ENCODE results near the gene SIL1. TPM values are rescaled to one million over a fixed set of nuclear protein-coding genes. Genes with fewer than 3 reads are reported as not detected.

The SIL1 gene
- total and polyA plus RNA-seq, 2 of the 4 experiments (the other 2 are of a cell fraction), result 56.1 to 66.0 TPM

DNA sequence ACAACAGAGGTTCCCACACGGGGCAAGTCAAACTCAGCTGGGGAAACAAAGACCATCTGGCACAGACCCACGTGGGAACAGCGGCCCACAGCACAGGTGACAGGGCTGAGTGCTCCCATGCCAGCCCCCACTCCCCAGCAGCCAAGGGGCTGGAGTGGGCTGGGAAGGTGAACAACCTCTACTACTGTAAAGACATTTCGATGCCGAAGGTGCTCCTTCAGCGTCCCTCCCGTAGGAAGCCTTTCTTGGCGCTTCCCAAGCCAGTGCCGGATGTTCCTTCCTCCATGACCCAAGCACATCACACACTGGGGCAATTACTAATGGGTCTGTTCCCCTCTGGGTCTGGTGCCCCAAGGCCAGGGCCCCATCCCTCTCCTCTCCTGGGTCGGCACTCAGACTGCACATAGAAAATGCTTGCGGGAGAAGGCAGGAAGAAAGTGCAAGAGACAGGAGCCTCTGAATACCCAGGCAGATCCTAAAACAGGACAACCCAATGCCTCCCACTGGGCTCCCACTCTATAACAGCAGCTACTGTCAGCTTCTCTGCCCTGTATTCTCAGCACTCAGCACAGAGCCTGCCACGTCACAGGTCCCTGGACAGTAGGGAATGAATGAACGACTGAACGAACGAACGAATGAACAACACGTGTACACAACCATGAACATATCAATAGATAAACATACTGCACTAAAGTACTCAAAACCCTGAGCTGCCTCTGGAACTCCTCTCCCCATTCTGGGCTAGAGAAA, 246.0 kb downstream of the SIL1 start:
- ChIA-PET CTCF (no interaction called here), POLR2A (ENCODE audit: unreplicated experiment) (no interaction called here)
- Histone ChIP-seq H4K91ac (ENCODE audit: insufficient read depth, low read depth, low read length) (no peak overlapping the region), H3K4me2 (ENCODE audit: low read depth, low read length) (no peak overlapping the region), H3K9ac (ENCODE audit: low read depth, low read length) (no peak overlapping the region), H2AK9ac (replicated peaks; ENCODE audit: low read depth, low read length, poor library complexity) (no peak overlapping the region), H3K9me3 (ENCODE audit: control insufficient read depth, insufficient read depth, low read length) (no peaks in the 10 kb centered on the region), H2AK5ac (ENCODE audit: low read depth, low read length) (no peak overlapping the region), H3K4ac (ENCODE audit: low read depth, low read length) (no peak overlapping the region), H4K8ac (ENCODE audit: low read depth in 2 of 2, low read length in 2 of 2) (no peak overlapping the region), H3K27ac (ENCODE audit: insufficient read depth, low read length) (no peak overlapping the region), H3K27me3 (ENCODE audit: control insufficient read depth, insufficient read depth, low read length) (no peaks in the 10 kb centered on the region), H3K18ac (ENCODE audit: low read depth, low read length) (no peak overlapping the region), H3K4me1 (ENCODE audit: control insufficient read depth, insufficient read depth, low read length) (peaks cover 25% of the 10 kb centered on the region), H3K36me3 (ENCODE audit: control insufficient read depth, insufficient read depth, low read length) (peaks cover 6% of the 10 kb centered on the region; the same call in 1 of the 2 replicates), H3K14ac (replicated peaks; ENCODE audit: low read depth, low read length) (no peak overlapping the region), H3K4me3 (ENCODE audit: insufficient read depth, low read depth, low read length) (no peak overlapping the region), H2BK5ac (ENCODE audit: low read depth, low read length, poor library complexity, severe bottlenecking) (no peak overlapping the region), H3K56ac (ENCODE audit: extremely low read depth, insufficient read depth, low read length) (no peak overlapping the region), H4K20me1 (ENCODE audit: insufficient read depth, low read length) (peaks cover 7% of the 10 kb centered on the region), H3K79me1 (ENCODE audit: low read depth in 1 of 2, low read length in 2 of 2) (no peaks in the 10 kb centered on the region; a peak in 1 of 4 replicates), H4K5ac (ENCODE audit: low read depth, low read length) (no peak overlapping the region), H3K9me1 (ENCODE audit: insufficient read depth, low read length) (peaks cover 8% of the 10 kb centered on the region; the same call in 1 of the 2 replicates), H3K23ac (ENCODE audit: low read depth, low read length) (no peak overlapping the region), H2BK20ac (ENCODE audit: low read depth, low read length) (no peak overlapping the region), H2AFZ (replicated peaks; ENCODE audit: low read length, poor library complexity) (no peak overlapping the region), H2BK15ac (ENCODE audit: low read depth, low read length) (no peak overlapping the region), H2BK120ac (ENCODE audit: low read depth, low read length) (no peak overlapping the region)
- intact Hi-C loops (cut with micrococcal nuclease) (no loop called here), dilution Hi-C loops (cut with HindIII; ENCODE audit: low sequenced_read_pairs, unreplicated experiment) (no loop called here), in situ Hi-C loops (cut with MboI; ENCODE audit: low sequenced_read_pairs) (no loop called here)
- TF ChIP-seq SMC3 (IDR thresholded peaks at IDR 0.05; ENCODE audit: low read depth, low read length) (no peak), CHD1 (IDR thresholded peaks at IDR 0.05; ENCODE audit: low read depth, low read length) (no peak), FOS (IDR thresholded peaks at IDR 0.05; ENCODE audit: low read depth, low read length) (no peak), RFX5 (IDR thresholded peaks at IDR 0.05; ENCODE audit: low read depth, low read length) (no peak), POLR2A (IDR thresholded peaks at IDR 0.05; ENCODE audit: low read depth, low read length) (no peak), MAZ (IDR thresholded peaks at IDR 0.05; ENCODE audit: borderline replicate concordance, low read depth, low read length) (no peak), RCOR1 (IDR thresholded peaks at IDR 0.05; ENCODE audit: insufficient replicate concordance, low read length) (no peak), RAD21 (IDR thresholded peaks at IDR 0.05; ENCODE audit: low read length) (no peak), BHLHE40 (IDR thresholded peaks at IDR 0.05; ENCODE audit: low read depth, low read length) (no peak), MAFK (IDR thresholded peaks at IDR 0.05; ENCODE audit: low read depth, low read length) (no peak), MXI1 (IDR thresholded peaks at IDR 0.05; ENCODE audit: borderline replicate concordance, low read depth, low read length) (no peak), CEBPB (IDR thresholded peaks at IDR 0.05; ENCODE audit: low read depth, low read length) (no peak), NFE2L2 (IDR thresholded peaks at IDR 0.05; ENCODE audit: low read depth, low read length) (no peak)
- TF ChIP-seq, protein P1, sequence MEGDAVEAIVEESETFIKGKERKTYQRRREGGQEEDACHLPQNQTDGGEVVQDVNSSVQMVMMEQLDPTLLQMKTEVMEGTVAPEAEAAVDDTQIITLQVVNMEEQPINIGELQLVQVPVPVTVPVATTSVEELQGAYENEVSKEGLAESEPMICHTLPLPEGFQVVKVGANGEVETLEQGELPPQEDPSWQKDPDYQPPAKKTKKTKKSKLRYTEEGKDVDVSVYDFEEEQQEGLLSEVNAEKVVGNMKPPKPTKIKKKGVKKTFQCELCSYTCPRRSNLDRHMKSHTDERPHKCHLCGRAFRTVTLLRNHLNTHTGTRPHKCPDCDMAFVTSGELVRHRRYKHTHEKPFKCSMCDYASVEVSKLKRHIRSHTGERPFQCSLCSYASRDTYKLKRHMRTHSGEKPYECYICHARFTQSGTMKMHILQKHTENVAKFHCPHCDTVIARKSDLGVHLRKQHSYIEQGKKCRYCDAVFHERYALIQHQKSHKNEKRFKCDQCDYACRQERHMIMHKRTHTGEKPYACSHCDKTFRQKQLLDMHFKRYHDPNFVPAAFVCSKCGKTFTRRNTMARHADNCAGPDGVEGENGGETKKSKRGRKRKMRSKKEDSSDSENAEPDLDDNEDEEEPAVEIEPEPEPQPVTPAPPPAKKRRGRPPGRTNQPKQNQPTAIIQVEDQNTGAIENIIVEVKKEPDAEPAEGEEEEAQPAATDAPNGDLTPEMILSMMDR (conservative IDR thresholded peaks at IDR 0.05; ENCODE audit: low read depth, low read length), result no peak
- TF ChIP-seq, protein P2, sequence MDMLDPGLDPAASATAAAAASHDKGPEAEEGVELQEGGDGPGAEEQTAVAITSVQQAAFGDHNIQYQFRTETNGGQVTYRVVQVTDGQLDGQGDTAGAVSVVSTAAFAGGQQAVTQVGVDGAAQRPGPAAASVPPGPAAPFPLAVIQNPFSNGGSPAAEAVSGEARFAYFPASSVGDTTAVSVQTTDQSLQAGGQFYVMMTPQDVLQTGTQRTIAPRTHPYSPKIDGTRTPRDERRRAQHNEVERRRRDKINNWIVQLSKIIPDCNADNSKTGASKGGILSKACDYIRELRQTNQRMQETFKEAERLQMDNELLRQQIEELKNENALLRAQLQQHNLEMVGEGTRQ (IDR thresholded peaks at IDR 0.05; ENCODE audit: low read depth, low read length), result no peak
- TF ChIP-seq, protein P3, sequence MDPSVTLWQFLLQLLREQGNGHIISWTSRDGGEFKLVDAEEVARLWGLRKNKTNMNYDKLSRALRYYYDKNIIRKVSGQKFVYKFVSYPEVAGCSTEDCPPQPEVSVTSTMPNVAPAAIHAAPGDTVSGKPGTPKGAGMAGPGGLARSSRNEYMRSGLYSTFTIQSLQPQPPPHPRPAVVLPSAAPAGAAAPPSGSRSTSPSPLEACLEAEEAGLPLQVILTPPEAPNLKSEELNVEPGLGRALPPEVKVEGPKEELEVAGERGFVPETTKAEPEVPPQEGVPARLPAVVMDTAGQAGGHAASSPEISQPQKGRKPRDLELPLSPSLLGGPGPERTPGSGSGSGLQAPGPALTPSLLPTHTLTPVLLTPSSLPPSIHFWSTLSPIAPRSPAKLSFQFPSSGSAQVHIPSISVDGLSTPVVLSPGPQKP (IDR thresholded peaks at IDR 0.05; ENCODE audit: borderline replicate concordance, low read depth, low read length), result no peak
- BruUV-seq (replicated peaks), result no TSS peak
- WGBS, 2 experiments (ENCODE audit: extremely low coverage in 2 of 2, insufficient read length in 1 of 2), result 100% methylated on average over 1 of the region's 17 CpGs; no CpG with 5 or more reads in 1 of the 2 experiments
- no peak for ATAC-seq (ENCODE audit: low read depth)
- no peak for DNase-seq
